Esophagus mucosa (tissue), 1 donor: Measurements from ENCODE around the gene MICAL3. TPM values are rescaled to one million over a fixed set of nuclear protein-coding genes. Genes with fewer than 3 reads are reported as not detected.

ENCODE experiments used
- ATAC-seq: fragments of 200-7000 bp; cut with Tn5 transposase; one replicate; pipeline ENCODE4 v1.9.1; 2020
- total RNA-seq: library from RNA; stranded (reverse); gene quantifications from one replicate; pipeline ENCODE4 v1.2.4, GENCODE V29; 2023
- donor health status: DM: yes; HTN: yes; CAD: no.

Gene MICAL3
- total RNA-seq, 1 donor from 2014 or later = 27.3 TPM

GRCh38 chr22:17743661-17744411 lies 280.5 kb downstream of the MICAL3 start:
- ATAC-seq = peak; percentile 13

GRCh38 chr22:17742527-17742902 lies 281.8 kb downstream of the MICAL3 start:
- peak; percentile 70 for ATAC-seq

GRCh38 chr22:17741866-17742526 lies 282.4 kb downstream of the MICAL3 start:
- ATAC-seq = no peak

GRCh38 chr22:17739196-17739975 lies 285.0 kb downstream of the MICAL3 start:
- no peak for ATAC-seq

- no peak for ATAC-seq
Observed at GRCh38 chr22:17738386-17739128, 285.8 kb downstream of the MICAL3 start.

Other genes with a start within 250 kb of the MICAL3 start
- gene PEX26, start 53.4 kb upstream of the MICAL3 start, total RNA-seq = 28.8 TPM
- gene TUBA8, start 86.2 kb upstream of the MICAL3 start, total RNA-seq = 0.68 TPM
- gene USP18, start 125.6 kb upstream of the MICAL3 start, total RNA-seq = 3.3 TPM